Islet precursor cell (in vitro differentiated cells): ENCODE results near the gene VLDLR.

Experiments
- DNase-seq: peaks from one replicate; pipeline ENCODE4 v3.0.0-alpha.2; 2018

Gene VLDLR

DNA sequence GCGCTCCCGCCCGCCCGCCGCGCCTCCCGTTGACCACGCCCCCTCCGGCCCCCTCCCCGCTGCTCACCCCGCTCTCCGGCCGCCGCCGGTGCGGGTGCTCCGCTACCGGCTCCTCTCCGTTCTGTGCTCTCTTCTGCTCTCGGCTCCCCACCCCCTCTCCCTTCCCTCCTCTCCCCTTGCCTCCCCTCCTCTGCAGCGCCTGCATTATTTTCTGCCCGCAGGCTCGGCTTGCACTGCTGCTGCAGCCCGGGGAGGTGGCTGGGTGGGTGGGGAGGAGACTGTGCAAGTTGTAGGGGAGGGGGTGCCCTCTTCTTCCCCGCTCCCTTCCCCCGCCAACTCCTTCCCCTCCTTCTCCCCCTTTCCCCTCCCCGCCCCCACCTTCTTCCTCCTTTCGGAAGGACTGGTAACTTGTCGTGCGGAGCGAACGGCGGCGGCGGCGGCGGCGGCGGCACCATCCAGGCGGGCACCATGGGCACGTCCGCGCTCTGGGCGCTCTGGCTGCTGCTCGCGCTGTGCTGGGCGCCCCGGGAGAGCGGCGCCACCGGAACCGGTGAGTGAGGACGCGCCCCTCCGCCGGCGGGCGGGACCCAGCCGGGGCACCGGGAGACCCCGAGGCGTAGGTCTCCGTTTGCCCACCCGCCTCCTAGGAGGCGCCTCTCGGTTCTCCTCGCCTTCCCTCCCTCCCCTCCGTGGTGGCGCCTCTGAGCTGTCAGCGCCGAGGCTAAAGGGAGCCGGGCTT lies at the start of gene VLDLR:
VLDLR (plus strand) TSS at position 66 of the 739 bp plus-strand sequence; CDS start at position 469, 403 bp downstream.
- peak; percentile 77 for DNase-seq

DNA sequence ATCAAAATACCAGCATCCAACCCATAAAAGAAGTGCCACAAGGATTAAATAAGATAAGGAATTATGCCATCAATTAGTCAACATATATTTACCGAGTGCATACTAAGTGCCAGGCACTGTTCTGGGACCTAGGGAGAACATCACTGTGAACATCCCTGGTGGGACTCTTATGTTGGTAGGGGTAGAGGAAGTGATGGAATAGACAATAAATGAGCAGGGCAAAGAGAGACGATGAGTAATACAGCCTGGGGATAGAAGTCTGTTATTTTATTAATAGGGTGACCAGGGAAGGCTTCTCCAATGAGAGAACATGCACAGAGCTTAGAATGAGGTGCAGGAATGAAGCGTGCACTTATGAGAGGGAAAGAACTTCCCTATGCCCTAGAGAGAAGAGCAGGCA lies 47.4 kb upstream of the VLDLR start:
- DNase-seq: no peak

DNA sequence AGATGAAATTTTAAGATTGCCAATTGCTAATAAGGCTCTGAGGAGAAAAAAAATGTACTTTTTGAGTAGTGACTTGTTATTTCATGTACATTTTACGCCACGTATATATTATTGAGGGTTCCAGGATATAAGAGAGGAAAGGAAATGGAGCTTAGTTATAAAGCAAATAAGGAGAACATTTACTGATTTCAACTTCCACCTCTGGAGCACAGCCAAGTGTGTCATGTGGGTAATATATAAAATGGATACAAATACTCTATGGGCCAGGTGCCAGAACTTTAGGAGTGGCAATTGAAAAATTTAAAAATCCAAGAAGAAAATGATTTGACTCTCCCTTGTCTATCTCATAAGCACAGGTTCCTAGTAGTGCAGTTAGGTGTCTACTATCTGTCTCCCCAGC lies 45.0 kb upstream of the VLDLR start:
- no peak for DNase-seq

GRCh38 chr9:2583308-2584013 lies 38.1 kb upstream of the VLDLR start:
- DNase-seq: no peak

GRCh38 chr9:2591967-2592366 lies 29.6 kb upstream of the VLDLR start:
- no peak for DNase-seq

DNA sequence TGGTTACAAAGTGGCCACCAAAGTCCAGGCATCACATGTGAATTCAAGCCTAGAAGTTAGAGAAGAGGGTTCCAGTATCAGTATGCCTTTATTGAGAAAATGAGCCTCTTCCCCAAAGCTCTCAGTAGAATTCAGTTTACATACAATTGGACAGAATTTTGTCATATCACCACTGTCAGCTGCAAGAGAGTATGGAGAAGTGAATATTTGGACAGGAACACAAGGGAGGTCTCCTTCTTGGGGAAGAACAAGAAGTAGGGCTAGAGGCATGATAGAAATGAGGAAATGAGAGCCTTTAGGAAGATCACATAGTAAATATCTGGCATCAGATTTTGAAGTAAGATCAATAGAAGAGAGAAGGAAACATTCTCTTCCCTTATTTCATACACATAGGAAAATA lies 27.8 kb upstream of the VLDLR start:
- DNase-seq: no peak

DNA sequence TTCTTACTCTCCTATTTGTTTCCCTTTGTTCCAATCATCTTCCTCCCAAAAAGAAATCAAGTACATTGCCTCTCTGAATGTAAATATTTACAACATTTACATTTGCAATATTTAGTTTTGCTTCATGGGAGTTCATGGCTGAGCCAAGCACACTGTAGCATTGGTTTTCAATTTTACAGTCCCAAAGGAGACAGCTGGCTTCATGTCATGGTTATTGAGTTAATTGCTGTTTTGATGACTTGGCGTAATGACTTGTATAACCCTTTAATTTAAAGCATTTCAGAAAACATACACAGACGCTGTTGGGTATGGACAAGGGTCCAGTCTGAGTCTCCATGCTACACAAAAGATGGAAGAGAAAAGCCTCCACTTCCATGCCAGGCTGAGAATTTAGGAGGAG lies 25.6 kb upstream of the VLDLR start:
- DNase-seq: no peak

DNA sequence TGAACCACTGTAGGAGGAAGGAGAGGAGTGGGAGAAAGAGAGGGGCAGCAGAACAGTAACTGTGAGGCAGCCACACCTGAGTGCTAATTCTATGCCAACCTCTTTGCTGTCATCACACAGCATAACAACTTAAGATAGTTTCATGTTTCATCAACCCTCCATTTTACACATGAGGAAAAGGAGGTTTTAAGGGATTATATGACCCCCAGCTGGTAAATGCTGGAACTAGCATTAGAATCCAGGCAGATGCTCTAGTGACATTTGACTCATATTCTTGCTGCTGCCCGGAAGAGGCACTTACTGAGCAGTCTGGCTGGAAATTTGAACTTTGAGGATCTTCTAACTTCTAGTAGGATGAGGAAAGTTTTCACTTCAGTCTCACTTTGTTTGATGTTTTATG lies 24.1 kb upstream of the VLDLR start:
- no peak for DNase-seq

GRCh38 chr9:2599896-2600295 lies 21.7 kb upstream of the VLDLR start:
- DNase-seq: no peak

GRCh38 chr9:2600307-2600706 lies 21.3 kb upstream of the VLDLR start:
- DNase-seq: no peak

DNA sequence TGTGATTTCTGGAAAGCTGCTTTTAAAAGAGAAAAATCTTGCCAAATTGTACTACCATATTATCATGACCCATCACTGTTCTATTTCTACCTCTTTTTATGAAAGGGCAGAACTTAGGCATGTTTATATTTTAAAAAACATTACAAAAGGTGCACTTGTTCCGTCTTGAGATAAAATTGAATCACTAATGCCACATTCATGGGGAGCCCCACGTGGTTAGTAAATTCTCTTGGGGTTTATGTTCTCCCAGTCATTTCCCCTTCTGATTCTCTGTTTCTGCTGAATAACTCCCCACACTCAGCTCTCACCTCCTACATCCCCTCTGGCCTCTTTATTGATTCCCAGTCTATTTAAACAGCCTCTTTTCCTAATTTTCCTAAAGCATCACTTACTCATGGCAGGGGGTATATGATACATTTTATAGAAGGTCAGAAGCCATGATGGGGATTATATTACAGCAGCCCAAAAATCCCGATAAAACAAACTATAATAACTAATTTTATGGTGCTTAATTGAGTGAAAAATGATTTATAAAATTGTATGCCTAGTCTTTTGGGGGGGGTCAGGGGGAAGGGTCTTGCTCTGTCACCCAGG lies 19.7 kb upstream of the VLDLR start:
- DNase-seq: no peak

DNA sequence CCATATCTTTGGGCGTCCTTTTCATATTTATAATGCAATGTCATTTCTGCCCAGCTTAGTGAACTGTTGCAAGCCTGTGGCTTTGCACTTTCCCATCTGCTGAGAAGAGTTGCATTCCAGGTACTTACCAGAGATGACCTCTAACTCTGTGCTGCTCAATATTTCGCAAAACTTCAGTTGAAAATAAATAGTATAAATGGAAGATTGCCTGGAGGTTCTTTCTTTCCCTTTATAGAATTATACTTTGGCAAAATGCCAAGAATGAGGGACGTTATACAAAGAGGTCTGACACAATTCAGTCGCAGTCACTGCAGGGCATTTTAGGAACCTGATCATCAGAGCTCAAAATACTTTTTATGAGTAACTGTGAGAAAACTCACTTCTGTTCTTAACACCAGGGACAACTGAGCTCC lies 18.9 kb upstream of the VLDLR start:
- no peak for DNase-seq

DNA sequence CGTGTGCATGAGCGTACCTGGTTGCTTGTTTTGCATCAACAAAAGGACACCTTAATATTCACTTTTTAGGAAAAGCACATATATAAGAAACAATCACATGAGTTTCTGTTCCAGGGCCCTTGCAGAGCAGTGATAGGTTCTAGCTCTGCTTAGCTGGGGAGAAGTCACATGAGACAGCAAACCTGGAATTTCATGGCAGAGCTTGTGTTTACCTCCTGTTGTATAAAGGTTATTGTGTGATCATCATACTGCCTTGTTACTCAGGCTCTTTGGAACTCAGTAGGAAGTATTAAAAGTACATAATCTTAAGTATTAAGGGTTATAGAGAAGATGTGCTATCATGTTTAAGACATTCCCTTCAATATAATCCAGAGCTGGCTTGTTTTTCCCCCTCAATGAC lies 18.0 kb upstream of the VLDLR start:
- no peak for DNase-seq

DNA sequence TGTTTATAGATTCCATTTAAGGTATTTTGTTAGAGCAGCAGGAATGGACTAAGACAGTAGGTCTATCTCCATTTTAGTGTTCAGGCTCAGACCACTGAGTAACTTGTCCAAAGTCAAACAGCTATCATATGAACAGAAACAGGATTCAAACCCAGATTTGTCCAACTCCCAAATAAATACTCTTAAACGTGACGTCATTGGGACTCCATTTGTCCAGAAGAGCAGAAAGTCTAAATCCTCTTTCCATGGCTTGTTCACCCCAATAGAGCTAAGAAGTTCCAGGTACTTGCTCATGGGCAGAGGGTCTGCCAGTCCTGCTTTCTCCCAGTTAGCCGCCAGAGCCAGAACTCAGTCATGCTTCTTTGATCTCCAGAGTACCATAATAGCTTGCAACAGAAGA lies 16.3 kb upstream of the VLDLR start:
- DNase-seq: no peak

GRCh38 chr9:2608276-2608675 lies 13.3 kb upstream of the VLDLR start:
- no peak for DNase-seq

GRCh38 chr9:2610985-2611384 lies 10.6 kb upstream of the VLDLR start:
- DNase-seq: no peak

DNA sequence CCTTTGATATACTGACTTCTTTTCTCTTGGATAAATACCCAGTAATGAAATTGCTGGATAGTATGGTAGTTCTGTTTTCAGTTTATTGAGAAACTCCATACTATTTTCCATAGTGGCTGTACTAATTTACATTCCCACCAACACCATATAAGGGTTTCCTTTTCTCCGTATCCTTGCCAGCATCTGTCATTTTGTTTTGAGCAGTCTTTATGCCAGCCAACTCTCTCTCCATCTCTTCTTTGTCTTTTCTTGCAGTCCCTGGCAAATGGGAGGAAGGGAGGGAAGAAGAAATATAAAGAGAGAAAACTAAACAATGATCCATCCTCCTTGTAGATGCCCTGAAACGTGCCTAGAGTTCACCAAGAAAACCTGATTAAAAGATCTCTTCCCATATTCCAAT lies 9.6 kb upstream of the VLDLR start:
- DNase-seq: no peak

DNA sequence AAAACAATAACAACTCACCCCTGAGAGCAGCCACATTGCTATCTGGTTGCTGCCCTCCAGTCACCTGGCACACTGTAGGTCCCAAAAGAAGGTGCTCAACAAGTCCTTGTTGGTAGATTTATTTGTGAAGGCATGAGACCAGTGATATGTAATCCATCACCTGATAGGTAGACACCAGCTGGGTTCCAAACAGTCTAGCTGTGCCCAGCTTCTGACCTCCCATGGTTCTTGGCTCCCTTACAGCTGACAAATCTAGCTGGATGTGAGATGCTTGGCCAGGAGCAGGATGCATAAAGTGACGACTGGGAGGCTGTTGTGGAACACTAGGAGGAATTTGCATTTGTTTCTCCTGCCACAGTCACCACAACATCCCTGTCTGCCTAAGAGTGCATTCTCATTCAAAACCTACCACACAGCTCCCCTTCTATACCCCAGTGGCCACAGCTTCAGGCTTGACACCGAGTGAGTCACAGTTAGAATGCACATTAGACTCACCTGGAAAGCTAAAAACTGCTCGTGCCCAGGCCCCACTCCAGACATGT lies 7.8 kb upstream of the VLDLR start:
- DNase-seq: peak; percentile 76

DNA sequence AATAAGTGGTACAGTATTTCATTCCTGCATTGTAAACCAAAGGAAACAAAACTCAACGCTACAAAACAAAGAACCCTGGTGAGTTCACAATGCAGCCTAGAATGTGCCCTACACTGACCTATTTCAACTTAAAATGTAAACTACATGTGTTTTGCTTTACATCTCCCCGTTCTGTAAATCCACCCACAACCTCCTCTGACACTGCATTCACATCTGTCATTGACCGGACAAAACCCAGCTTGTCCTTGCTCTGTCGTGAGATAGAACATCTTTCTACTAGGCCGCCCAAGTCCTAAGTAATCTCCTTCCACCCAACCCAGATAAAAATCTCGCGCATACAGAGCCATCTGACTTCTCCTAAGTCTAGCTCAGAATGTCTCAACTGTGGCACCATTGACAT lies 6.1 kb upstream of the VLDLR start:
- DNase-seq: no peak

DNA sequence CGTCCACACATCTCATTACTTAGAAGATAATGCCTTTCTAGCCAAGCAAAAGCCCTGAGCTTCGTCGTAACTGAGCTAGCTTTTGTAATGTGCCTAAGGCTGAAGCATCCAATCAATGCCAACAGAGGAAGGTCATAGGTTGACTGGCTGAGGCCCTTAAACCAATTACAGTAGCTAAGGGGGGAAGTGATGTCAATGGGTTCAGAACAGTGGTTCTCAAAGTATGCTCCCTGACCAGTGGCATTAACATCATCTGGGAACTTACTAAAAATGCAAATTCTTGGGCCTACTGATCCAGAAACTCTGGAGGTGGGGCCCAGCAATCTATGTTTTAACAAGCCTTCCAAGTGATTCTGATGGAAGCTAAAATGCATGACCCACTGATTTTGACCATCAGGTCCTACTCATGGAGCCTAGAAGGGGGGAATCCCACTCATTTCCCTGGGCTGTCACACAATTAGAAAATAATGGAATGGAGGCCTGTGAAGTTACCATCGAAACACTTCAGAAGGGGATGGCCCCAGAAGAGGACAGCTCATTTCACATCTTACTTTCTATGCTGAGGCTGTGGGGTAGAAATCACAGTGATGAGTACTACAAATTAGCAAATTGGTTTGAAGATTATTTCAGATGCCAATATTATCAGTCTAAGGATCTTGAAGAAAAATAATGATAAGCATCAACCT lies 4.8 kb upstream of the VLDLR start:
- DNase-seq: no peak

DNA sequence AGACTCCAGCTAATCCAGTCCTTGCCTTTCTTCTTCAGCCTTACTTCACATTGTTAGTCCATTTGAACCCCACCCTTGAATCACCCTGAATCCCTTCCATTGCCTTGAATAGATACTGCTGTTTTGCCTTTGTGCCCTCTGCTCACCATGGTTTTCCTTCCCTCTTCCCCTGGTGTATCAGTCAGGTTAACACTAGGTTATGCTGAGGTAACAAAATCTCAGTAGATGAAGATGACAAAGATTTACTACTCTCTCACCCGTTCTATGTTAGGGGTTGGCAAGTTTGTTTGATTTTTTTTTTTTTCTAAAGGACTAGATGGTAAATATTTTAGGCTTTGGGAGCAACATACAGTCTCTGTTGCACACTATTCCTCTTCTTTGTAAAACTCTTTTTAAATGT lies 3.3 kb upstream of the VLDLR start:
- no peak for DNase-seq

DNA sequence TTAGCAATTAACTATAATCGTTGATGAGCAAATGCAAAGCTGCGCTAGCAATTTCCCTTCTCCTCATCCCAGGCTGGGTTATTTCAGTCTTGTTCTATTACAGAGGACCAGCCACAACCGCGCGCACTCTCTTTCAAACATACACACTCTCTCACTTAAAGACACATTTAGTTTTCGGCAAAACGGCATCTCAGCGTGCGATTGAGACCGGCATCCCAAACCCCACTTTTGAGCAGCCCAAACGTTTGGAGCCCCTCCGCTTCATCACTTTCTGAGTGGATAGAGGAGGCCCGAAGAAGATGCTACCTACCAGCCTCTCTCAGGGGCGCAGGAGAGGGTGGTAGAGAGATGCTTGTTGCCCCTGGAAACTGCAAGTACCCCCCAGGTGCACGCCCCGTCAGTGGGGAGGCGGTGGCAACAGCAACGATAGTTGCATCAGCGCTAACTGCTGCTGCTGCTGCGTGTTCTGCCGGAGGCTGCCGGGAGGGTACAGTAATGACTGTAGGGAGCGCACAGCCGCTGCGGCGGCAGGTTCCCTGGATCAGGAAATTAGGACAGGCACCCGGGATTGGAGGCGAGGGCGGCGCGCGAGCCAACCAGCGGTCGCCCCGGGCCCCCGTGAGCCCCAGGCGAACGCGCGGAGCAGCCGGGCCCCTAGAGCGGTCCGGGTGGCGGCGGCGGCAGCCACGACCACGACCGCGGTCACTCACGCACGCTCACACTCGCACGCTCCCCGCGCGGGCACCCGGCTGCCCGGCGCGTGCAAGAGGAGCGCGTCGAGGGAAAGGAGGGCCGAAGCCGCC lies 467 bp upstream of the VLDLR start:
- DNase-seq: peak; percentile 96
